Epithelial cell of umbilical artery (primary cell): ENCODE data around the gene TTC24. TPM values are rescaled to one million over a fixed set of nuclear protein-coding genes. Genes with fewer than 3 reads are reported as not detected.

Experiments
- total RNA-seq: library from RNA; depleted of rRNA; stranded (reverse); fragments of >200 nt; gene quantifications from 2 replicates; pipeline ENCODE4 v1.2.3, GENCODE V29; 2014

Gene TTC24
- not detected in 2 replicates for total RNA-seq

GRCh38 chr1:156579472-156579871 is at the start of gene TTC24:
Gene TTC24, plus strand, starts transcription at chr1:156579723. Its CDS starts 1,642 bp downstream, at chr1:156581365.

DNA sequence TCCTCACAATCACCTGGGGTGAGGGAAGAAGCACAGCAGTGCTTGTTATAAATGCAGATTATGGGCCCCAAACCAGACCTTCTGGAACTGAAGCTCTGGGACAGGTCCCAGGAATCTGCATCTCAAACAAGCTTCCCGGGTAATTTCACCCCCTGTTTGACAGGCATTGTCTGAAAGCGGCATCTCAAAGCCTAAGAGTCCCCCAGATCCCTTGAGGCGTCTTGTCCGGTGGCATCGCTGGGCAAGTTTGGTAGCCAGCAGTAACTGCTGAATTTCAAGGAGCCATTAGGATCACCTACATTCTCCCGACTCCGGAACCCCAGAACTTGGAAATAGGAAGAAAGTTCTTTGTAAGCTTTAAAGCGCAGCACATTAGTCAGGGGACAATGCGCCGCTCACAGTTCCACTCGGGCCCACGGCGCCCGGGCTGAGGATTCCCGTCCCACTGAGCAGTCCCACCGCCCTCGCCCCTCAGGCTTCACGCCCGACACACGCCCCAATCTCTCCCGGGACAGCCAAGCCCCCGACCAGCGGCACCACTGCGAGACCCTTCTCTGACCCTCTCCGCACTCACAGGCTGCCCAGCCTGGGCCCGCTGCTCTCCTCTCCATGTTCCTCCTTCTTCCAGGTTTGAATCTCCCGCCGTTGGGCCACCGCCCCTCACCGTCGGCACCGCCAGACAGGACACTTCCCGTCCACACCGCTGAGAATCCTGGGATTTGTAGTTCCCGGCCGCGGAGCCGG is 7.4 kb upstream of the TTC24 start, which contains the start of gene IQGAP3:
Gene IQGAP3, minus strand, starts transcription at position 647 of the 744 bp plus-strand sequence. Its CDS starts 36 bp downstream, at position 611.

GRCh38 chr1:156591432-156592157 is 12.1 kb downstream of the TTC24 start, which contains the start of gene NAXE:
Gene NAXE, plus strand, starts transcription at chr1:156591776. Its CDS starts 29 bp downstream, at chr1:156591805.

DNA sequence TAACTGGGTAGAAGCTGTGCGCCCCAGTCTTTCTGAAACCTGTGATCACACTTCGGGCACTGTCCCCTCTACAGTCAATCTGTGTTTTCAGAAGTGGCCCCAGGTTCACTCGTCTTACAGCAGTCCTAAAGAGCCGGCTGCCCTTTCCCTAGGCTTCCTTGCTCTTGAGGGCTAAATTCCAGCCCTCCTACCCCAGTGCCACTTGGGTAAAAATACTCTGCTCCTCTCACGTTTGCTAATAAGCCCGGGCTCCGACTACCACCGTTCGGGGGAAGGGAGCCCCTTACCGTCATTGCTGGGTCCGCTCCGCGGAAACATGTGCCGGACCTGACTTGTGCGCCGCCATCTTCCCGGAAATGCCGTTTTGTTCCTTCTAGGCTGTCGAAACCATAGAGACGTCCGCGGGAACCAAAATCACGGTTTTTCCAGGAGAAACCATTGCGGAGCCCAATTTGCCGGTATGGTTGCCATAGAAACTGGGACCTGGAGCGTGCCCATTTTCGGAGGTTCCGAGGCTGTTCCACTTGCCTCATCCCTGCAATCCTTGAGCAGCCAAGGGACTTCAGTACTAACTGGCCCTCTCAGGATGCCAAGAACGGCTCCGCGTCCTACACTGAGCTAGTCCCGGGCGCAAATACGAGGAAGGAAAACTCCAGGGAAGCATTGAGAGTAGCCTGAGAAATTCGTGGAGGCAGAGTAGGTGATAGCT is 21.8 kb downstream of the TTC24 start, which contains the start of gene GPATCH4:
Gene GPATCH4, minus strand, starts transcription at position 358 of the 709 bp plus-strand sequence.

DNA sequence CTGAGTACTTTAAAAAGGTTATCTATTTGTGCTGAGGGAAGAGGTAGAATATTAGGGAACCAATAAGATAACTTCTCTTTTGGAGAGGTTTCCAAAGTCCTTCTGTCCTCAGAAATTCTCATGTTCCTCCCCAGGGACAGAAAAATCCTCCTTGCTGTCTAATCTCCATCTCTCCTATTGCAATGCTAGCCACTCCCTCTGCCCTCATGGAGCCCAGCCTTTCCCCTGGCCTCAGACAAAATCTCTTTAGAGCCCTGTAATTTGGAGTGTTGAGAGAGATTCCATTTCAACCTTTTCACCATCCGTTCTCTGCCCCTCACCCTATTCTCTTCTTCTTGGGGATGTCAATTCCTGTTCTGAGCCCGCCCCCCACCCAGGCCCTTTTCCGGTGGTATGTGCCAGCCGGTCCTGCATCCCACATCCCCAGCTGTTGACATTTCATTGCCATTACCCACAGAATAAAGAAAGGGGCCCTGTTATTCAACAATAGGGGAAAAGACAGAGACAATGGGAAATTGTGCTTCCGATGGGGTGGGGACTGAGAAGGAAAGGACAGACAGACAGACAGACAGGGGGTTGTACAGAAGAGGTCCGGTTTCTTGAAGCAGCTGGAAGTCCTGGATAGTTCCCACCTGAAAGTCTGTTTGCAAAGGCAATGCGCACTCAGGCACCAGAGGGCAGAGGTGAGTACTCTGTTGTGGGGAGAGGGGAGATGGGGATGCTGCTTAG is 39.5 kb downstream of the TTC24 start, which contains the start of gene HAPLN2:
Gene HAPLN2, plus strand, starts transcription at position 563 of the 729 bp plus-strand sequence. CDS start 4,076 bp downstream, outside the sequence.

Other genes with a start within 250 kb of the TTC24 start
- gene CCT3, start 241.4 kb upstream of the TTC24 start, total RNA-seq, result 818 and 828 TPM in 2 replicates
- gene TSACC, start 241.2 kb upstream of the TTC24 start, total RNA-seq, result not detected in 2 replicates
- gene RHBG, start 210.5 kb upstream of the TTC24 start, total RNA-seq, result not detected in 2 replicates
- gene MEF2D, start 78.9 kb upstream of the TTC24 start, total RNA-seq, result 2.7 and 3.9 TPM in 2 replicates
- 16.6 and 17.2 TPM in 2 replicates for gene IQGAP3, start 7.2 kb upstream of the TTC24 start, total RNA-seq
- gene NAXE, start 12.1 kb downstream of the TTC24 start, total RNA-seq, result 126 TPM in 2 replicates
- gene GPATCH4, start 21.8 kb downstream of the TTC24 start, total RNA-seq, result 29.6 and 34.5 TPM in 2 replicates
- not detected in 2 replicates for gene HAPLN2, start 39.7 kb downstream of the TTC24 start, total RNA-seq
- gene BCAN, start 62.4 kb downstream of the TTC24 start, total RNA-seq, result 0.15 TPM in 1 of 2 replicates, not detected in the other
- 154 and 164 TPM in 2 replicates for gene NES, start 97.7 kb downstream of the TTC24 start, total RNA-seq
- gene CRABP2, start 125.9 kb downstream of the TTC24 start, total RNA-seq, result 1.1 and 1.3 TPM in 2 replicates
- gene METTL25B, start 148.7 kb downstream of the TTC24 start, total RNA-seq, result 7.8 and 8.1 TPM in 2 replicates
- 6.7 and 9.1 TPM in 2 replicates for gene ISG20L2, start 149.0 kb downstream of the TTC24 start, total RNA-seq
- gene MRPL24, start 161.4 kb downstream of the TTC24 start, total RNA-seq, result 40.9 and 43.6 TPM in 2 replicates
- 134 and 196 TPM in 2 replicates for gene HDGF, start 172.0 kb downstream of the TTC24 start, total RNA-seq
- gene PRCC, start 187.8 kb downstream of the TTC24 start, total RNA-seq, result 7.4 and 8.4 TPM in 2 replicates
- gene SH2D2A, start 237.1 kb downstream of the TTC24 start, total RNA-seq, result 0.97 TPM in 1 of 2 replicates, not detected in the other